ENCODE results near the gene TAC1. TPM values are rescaled to one million over a fixed set of nuclear protein-coding genes. Genes with fewer than 3 reads are reported as not detected.

The TAC1 gene
- total RNA-seq, 4 donors from 2014 or later = 1.3 to 2.6 TPM; not detected in 2

- TF ChIP-seq, protein P1, sequence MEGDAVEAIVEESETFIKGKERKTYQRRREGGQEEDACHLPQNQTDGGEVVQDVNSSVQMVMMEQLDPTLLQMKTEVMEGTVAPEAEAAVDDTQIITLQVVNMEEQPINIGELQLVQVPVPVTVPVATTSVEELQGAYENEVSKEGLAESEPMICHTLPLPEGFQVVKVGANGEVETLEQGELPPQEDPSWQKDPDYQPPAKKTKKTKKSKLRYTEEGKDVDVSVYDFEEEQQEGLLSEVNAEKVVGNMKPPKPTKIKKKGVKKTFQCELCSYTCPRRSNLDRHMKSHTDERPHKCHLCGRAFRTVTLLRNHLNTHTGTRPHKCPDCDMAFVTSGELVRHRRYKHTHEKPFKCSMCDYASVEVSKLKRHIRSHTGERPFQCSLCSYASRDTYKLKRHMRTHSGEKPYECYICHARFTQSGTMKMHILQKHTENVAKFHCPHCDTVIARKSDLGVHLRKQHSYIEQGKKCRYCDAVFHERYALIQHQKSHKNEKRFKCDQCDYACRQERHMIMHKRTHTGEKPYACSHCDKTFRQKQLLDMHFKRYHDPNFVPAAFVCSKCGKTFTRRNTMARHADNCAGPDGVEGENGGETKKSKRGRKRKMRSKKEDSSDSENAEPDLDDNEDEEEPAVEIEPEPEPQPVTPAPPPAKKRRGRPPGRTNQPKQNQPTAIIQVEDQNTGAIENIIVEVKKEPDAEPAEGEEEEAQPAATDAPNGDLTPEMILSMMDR (IDR thresholded peaks at IDR 0.05; ENCODE audit: low read depth) = no peak
These were observed 1.6 kb downstream of the TAC1 start for GRCh38 chr7:97733276-97734161.

DNA sequence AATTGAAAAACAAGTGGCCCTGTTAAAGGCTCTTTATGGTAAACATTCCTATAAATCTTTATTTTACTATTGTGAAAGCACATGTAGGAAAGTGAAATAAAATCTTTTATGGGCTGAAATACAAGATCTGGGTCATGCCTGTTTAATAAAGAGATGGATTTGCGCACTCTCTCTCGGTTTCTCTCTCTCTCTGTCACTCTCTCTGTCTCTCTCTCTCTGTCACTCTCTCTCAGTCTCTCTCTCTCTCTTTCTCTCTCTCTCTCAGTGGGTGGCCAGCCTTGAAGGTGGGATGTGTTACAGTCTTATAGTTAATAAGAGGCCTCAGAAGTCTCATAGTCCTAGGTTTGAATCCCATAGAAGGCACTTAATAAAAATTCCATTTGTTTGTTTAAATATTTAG is 2.4 kb downstream of the TAC1 start:
- TF ChIP-seq, protein P1 (IDR thresholded peaks at IDR 0.05; ENCODE audit: low read depth) = no peak

DNA sequence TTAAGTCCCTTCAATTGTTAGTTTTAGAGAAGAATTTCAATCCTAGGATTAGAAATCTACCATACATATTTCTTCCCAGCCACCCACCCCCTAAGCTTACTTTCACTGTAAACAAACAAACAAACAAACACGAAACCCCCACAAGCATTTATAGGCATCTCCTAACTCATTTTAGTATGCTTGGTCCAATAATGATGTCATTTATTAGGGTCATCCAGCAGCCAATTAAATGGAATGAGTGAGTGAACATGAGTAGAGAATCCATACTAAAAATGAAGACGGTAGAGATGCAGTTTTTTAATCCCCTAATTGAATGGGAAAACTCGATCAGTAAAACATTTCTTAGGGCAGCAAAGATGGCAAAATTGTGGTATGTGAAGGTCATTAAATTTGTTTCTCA is 3.2 kb downstream of the TAC1 start:
- TF ChIP-seq, protein P1 (IDR thresholded peaks at IDR 0.05; ENCODE audit: low read depth) = no peak

DNA sequence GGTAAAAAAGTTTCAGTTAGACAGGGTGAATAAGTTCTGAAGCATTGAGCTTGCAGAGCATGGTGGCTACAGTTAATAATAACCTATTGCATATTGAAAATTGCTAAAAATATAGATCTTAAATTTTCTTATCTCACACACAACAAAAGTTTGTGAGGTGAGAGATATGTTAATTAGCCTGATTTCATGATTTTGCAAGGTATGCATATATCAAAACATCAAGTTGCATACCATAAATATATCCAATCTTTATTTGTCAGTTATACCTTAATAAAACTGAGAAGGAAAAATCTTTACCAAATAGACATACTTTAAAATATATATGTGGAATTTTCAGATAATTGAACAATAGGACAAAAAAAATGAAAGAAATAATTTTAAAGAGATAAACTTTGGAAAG is 16.6 kb downstream of the TAC1 start:
- TF ChIP-seq, protein P1 (IDR thresholded peaks at IDR 0.05; ENCODE audit: low read depth) = no peak

GRCh38 chr7:97751566-97751965 is 19.7 kb downstream of the TAC1 start:
- TF ChIP-seq, protein P1 (IDR thresholded peaks at IDR 0.05; ENCODE audit: low read depth) = no peak

- TF ChIP-seq, protein P1 (IDR thresholded peaks at IDR 0.05; ENCODE audit: low read depth) = no peak
These were observed 20.3 kb downstream of the TAC1 start for GRCh38 chr7:97752215-97752614.

GRCh38 chr7:97757824-97758223 is 25.9 kb downstream of the TAC1 start:
- TF ChIP-seq, protein P1 (IDR thresholded peaks at IDR 0.05; ENCODE audit: low read depth) = no peak

All from subcutaneous adipose tissue (tissue), 4 donors.